BLaER1 treated with 17β-estradiol and CSF1 and Interleukin-3, amounts not matched to agents 10 nM and 100 nM (cell line): ENCODE results near the gene MAP2K1.
A peak's percentile ranks its signal among the peaks of the same experiment; 100 is the strongest.

ENCODE experiments used
- H3K27ac ChIP-seq, 11 experiments: shearing (Covaris generic); formaldehyde crosslinking; 2 replicates each; pipeline ENCODE4 v1.8.1; 2022
- H3K27me3 ChIP-seq, 11 experiments: shearing (Covaris generic); formaldehyde crosslinking; 2 replicates each; pipeline ENCODE4 v1.8.1; 2022
- H3K36me3 ChIP-seq, 11 experiments: shearing (Covaris generic); formaldehyde crosslinking; 2 replicates each; pipeline ENCODE4 v1.8.1; 2022
- H3K4me1 ChIP-seq, 10 experiments: shearing (Covaris generic); formaldehyde crosslinking; 2 replicates each; pipeline ENCODE4 v1.8.1; 2022
- H3K4me2 ChIP-seq, 11 experiments: shearing (Covaris generic); formaldehyde crosslinking; 2 replicates each; pipeline ENCODE4 v1.8.1; 2022
- H3K4me3 ChIP-seq, 10 experiments: shearing (Covaris generic); formaldehyde crosslinking; 2 replicates each; pipeline ENCODE4 v1.8.1; 2022
- H3K9ac ChIP-seq, 11 experiments: shearing (Covaris generic); formaldehyde crosslinking; 2 replicates each; pipeline ENCODE4 v1.8.1; 2022
- H3K9me3 ChIP-seq, 11 experiments: shearing (Covaris generic); formaldehyde crosslinking; replicated peaks in 1 of 11; 2 replicates each; pipeline ENCODE4 v1.8.1; 2022
- H4K20me1 ChIP-seq, 11 experiments: shearing (Covaris generic); formaldehyde crosslinking; 2 replicates each; pipeline ENCODE4 v1.8.1; 2022
- Cebpa-rat ChIP-seq, 11 experiments: shearing (Covaris generic); IDR thresholded peaks; 2 replicates each; pipeline ENCODE4 v1.8.1; 2022

The MAP2K1 gene

DNA sequence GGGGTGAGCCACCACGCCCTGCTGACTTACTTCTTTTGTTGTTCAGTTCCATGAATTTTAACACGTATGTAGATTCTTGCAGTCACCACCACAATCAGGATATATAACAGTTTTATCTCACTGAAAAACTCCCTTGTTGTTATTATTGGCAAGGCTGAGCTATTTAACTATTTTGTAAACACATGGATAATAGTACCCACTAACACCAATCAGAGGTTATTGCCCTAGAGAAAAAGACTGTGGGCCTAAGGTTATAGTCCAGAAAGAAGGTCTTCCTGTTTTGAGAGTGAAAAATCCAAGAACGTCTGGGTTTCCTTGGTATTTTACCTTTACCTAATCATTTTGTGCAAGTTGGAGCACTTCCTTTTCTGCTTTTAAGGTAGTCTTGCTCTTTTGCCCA, 127.9 kb downstream of the MAP2K1 start:
- peaks cover 42 to 98% (median 83%) of the 10 kb centered on the region in 11 experiments for H3K36me3 ChIP-seq
- no peak overlapping the region for H3K4me2 ChIP-seq
- no peak for TF ChIP-seq Cebpa-rat (IDR thresholded peaks at IDR 0.05)

DNA sequence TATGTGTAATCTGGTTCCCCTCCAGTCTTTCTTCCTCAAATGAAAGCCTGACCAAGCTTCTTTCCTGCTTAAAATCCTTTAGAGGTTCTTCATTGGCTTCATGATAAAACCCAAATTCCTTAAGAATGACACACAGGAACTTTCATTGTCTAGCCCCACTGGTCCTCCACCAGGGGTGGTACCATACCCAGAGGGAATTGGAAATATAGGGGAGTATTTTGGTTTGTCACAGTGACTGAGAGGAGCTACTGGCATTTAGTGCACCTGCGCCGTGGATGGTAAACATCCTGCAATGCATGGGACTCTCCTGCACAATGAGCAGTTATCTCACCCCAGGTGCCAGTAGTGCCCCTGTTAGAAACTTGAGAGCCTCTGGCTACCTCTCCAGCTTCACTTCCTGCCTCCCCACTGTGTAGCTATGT, 129.2 kb downstream of the MAP2K1 start:
- no peak overlapping the region for H3K27ac ChIP-seq
- no peaks in the 10 kb centered on the region; a peak in 1 of 20 replicates for H3K4me1 ChIP-seq
- no peaks in the 10 kb centered on the region for H4K20me1 ChIP-seq
- peaks cover 52 to 97% (median 85%) of the 10 kb centered on the region in 11 experiments for H3K36me3 ChIP-seq
- H3K4me3 ChIP-seq, result no peak overlapping the region
- TF ChIP-seq Cebpa-rat (IDR thresholded peaks at IDR 0.05), result no peak
- no peak overlapping the region for H3K9ac ChIP-seq
- H3K4me2 ChIP-seq, result no peak overlapping the region
- no peaks in the 10 kb centered on the region for H3K9me3 ChIP-seq
- no peaks in the 10 kb centered on the region for H3K27me3 ChIP-seq

More for the DNA sequence above, 127.9 kb downstream of the MAP2K1 start:
- no peak overlapping the region for H3K9ac ChIP-seq
- no peaks in the 10 kb centered on the region; a peak in 1 of 20 replicates for H3K4me1 ChIP-seq
- H3K9me3 ChIP-seq, result no peaks in the 10 kb centered on the region
- H4K20me1 ChIP-seq, result no peaks in the 10 kb centered on the region
- no peaks in the 10 kb centered on the region for H3K27me3 ChIP-seq
- H3K27ac ChIP-seq, result no peak overlapping the region
- no peak overlapping the region for H3K4me3 ChIP-seq

DNA sequence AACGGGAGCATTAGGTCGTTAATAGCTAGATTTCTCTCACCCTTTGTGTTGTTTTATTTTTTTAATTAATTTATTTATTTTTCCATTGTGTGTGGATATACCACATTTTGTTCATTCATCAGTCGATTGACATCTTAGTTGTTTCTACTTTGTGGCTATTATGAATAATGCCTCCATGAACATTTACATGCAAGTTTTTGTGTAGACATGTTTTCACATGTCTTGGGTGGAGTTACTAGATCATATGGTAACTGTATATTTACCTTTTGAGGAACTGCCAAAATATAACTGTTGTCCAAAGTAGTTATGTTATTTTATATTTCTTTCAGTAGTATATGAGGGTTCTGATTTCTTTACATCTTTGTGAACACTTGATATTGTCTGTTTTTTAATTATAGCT, 137.2 kb downstream of the MAP2K1 start:
- no peak overlapping the region for H3K4me2 ChIP-seq
- no peak for TF ChIP-seq Cebpa-rat (IDR thresholded peaks at IDR 0.05)
- H3K36me3 ChIP-seq, result peaks cover 52 to 99% (median 91%) of the 10 kb centered on the region in 11 experiments
- H4K20me1 ChIP-seq, result no peaks in the 10 kb centered on the region
- H3K9me3 ChIP-seq, result no peaks in the 10 kb centered on the region
- no peak overlapping the region for H3K4me3 ChIP-seq
- peaks cover 0 to 16% (median 0%) of the 10 kb centered on the region in 10 experiments; a peak in 6 of 20 replicates for H3K4me1 ChIP-seq
- no peak overlapping the region for H3K9ac ChIP-seq
- no peaks in the 10 kb centered on the region for H3K27me3 ChIP-seq
- H3K27ac ChIP-seq, result no peak overlapping the region

DNA sequence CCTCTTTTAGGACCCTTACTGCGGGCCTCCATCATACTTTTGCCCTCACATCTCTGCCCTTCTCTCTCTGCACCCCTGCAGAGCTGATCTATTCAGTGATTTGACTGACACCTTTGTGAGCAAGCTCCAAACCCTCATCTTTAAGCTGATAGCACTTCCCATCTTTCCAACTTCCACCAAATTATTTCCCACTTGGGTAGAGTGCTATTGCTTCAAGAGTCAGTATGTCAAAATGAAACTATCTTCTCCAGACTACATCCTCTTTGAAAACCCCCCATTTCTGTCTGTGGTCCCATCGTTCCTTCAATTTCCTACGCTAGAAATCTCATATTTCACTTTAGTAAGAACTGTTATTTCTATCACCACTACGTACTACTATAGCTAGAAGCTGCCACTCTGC, 138.1 kb downstream of the MAP2K1 start:
- H3K27ac ChIP-seq, result no peak overlapping the region
- H3K9me3 ChIP-seq, result no peaks in the 10 kb centered on the region
- H3K4me1 ChIP-seq, result peaks cover 0 to 16% (median 0%) of the 10 kb centered on the region in 10 experiments; a peak in 6 of 20 replicates
- no peaks in the 10 kb centered on the region for H4K20me1 ChIP-seq
- TF ChIP-seq Cebpa-rat (IDR thresholded peaks at IDR 0.05), result no peak
- H3K4me3 ChIP-seq, result no peak overlapping the region
- H3K4me2 ChIP-seq, result peak overlapping the region in 3 of 11 experiments; percentile 34 to 67 (median 56); a peak in 5 of 22 replicates
- H3K27me3 ChIP-seq, result no peaks in the 10 kb centered on the region
- no peak overlapping the region for H3K9ac ChIP-seq
- H3K36me3 ChIP-seq, result peaks cover 51 to 99% (median 90%) of the 10 kb centered on the region in 11 experiments

DNA sequence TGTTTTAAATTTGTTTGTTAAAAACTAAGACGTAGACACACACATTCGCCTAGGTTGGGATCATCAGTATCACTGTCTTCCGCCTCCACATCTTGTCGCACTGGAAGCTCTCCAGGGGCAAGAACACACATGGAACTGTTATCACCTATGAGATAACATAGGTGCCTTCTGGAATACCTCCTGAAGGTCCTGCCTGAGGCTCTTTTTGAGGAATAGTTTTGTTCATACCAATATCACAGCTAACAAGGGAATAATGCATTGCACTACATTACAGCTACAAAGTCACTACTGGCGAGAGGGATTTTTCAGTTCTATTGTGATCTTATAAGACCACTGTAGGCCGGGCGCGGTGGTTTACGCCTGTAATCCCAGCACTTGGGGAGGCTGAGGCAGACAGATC, 148.3 kb downstream of the MAP2K1 start:
- Histone ChIP-seq H3K4me1 (peaks cover 0 to 7% (median 0%) of the 10 kb centered on the region in 10 experiments; a peak in 1 of 20 replicates), H3K4me2 (no peak overlapping the region), H3K27ac (no peak overlapping the region), H3K27me3 (no peaks in the 10 kb centered on the region), H3K9me3 (no peaks in the 10 kb centered on the region), H4K20me1 (no peaks in the 10 kb centered on the region), H3K9ac (no peak overlapping the region), H3K36me3 (peaks cover 21 to 99% (median 72%) of the 10 kb centered on the region in 11 experiments), H3K4me3 (no peak overlapping the region)
- TF ChIP-seq Cebpa-rat (IDR thresholded peaks at IDR 0.05), result no peak
